IPS-NIHi11 (cell line): ENCODE results near the gene PRCC.

Source experiments
- DNase-seq: peaks from one replicate; pipeline ENCODE4 v3.0.0; 2012; ENCODE audit warnings: mixed read lengths, low spot score

PRCC gene

GRCh38 chr1:156767101-156767878 is at the start of gene PRCC:
TSS of gene PRCC (plus strand) at chr1:156767535. CDS start at chr1:156767772, 237 bp downstream.
- DNase-seq = peak; percentile 87

- DNase-seq = no peak
Observed at GRCh38 chr1:156721131-156721530, 46.2 kb upstream of the PRCC start.

GRCh38 chr1:156721535-156721934 is 45.8 kb upstream of the PRCC start:
- no peak for DNase-seq

DNA sequence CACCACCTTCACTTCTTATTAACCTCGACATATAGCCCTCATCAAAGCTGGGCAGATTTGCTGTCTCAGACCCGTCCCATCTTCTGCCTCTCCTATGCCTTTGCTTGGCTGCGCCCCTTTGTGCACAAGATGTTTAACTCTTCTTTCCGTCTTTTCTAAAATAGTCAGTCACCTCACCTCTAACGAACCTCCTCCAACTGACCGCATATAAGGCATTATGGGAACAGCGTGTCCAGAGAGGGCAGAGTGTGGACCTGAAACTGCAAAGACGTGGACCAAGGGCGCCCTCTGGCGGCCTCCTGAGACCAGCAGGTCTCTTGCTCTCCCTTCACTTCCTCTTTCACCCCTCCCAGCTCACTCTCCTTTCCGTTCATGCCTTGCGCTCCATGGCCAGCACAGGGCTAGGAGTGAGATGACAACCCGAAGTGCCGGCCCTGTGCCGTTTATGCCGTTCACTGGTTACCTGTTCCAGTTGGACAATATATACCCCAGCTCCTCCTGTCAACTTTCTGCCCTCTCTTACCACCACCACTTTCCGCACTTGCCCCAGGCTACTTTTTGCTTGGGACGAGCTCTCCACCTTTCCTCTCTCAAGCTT is 41.6 kb upstream of the PRCC start:
- peak; percentile 85 for DNase-seq

DNA sequence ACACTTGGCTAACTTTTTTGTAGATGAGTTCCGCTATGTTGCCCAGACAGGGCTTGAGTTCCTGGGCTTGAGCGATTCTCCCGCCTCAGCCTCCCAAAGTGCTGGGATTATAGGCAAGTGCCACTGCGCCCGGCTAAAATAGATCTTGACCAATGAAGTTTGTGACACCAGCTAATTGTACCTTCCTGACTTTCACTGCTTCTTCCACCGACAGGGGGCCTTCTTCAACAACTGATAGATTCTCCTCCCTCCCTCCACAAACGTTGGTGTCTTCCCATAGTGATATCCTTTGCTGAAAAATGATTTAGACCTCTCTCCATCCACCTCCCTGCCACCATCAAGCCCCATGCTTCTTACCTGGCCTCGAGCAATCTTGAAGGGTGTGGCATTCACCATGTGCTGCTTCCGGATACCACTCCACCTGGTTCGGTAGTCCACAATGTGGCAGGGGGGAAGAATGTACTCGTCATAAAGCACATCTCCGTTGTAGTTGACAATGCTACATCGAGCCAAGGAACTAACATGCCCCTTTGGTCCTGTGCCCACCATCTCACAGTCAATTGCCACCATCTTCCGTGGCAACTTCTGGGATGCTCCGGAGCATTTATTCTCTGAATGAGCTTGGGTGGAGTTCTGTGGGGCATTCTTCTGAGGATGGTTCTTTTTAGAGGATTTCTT is 40.6 kb upstream of the PRCC start:
- no peak for DNase-seq

DNA sequence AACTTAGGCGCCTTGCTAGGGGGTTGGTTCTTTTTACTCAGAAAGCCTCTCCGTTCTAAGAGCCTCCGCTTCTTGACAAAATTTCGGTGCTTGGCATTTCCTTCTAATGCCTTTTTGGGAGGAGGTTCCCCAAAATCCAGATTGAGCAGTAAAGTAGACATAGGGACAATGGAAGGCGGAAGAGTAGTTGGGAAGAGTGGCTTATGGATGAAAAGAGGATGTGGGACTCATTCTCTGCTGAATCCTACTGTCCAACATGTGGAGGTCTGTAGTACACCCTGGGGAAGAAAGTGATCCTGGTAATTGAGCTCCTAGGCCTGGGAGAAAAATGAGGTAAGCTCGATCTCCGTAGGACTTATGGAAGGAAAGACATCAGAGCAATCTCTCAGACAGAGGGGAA is 39.8 kb upstream of the PRCC start:
- no peak for DNase-seq

DNA sequence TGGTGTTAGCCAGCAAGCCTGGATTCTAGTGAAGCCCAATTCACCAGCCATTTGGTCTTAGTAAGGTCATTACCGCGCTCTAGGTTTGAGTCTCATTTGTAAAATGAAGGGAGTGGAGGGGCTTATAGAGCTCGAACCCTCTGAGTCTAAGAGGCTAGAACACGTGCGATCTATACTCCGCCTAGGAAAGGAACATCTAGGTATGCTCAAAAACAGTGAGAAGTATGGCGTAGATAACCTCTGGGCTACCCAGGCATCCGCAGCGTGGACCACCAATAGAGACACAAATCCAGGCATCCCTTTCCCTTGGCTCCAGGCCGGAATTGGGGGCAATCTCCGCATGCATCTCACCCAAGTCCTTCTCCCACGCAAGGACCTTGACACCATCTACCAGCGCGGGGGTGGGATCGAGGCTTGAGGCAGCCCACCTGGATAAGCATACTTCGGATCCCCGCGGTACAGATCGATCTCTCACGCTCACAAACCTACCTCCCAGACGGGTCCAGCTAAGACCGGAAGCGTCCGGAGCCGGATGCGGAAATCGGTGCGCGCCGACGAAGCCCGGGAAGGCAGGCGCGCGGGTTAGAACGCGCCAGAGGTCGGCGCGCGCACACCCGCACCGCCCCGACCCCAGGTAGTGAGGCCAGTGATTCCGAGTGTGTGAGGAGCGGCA is 39.3 kb upstream of the PRCC start, which contains the start of gene METTL25B:
Gene METTL25B, plus strand, starts transcription at position 544 of the 673 bp plus-strand sequence. CDS start 636 bp downstream, outside the sequence.
- peak; percentile 82 for DNase-seq

GRCh38 chr1:156728599-156729462 is 38.5 kb upstream of the PRCC start, which contains the start of gene ISG20L2:
TSS of gene ISG20L2 (minus strand) at chr1:156728766. CDS start at chr1:156727652, 1,114 bp downstream.
- DNase-seq = peak; percentile 92

DNA sequence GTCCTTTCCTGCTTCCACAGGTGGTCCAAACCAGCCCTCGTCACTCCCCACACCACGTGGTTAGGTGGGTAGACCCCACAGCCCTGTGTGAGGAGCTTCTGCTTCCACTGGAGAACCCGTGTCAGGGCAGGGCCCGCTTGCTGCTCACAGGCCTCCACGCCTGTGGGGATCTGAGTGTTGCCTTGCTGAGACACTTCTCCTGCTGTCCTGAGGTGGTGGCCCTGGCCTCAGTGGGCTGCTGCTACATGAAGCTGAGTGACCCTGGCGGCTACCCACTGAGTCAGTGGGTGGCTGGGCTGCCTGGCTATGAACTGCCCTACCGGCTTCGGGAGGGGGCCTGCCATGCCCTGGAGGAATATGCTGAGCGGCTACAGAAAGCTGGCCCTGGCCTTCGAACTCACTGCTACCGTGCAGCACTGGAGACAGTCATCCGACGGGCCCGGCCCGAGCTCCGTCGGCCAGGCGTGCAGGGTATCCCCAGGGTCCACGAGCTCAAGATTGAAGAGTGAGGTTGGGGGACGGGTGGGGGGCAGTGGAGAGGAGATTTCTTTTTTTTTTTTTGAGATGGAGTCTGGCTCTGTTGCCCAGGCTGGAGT is 33.2 kb upstream of the PRCC start:
- DNase-seq = no peak

GRCh38 chr1:156738407-156738806 is 28.9 kb upstream of the PRCC start:
- no peak for DNase-seq

DNA sequence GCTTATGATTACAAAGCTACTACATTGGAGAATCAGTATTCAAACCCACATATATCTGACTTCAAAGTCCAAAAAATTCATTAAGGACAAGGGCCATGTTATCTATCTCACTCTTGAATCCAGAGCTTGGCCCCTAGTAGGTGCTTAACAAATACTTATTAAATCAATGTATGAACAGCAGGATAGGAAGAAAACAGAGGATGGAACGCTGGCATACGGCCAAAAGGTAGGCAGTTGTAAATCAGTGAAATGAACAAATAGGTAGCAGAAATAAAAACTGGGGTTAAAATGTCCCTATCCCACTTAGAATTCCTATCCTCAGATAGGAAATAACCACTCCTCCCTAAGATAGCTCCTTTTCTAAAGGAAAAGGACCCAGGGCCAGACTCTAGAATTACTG is 28.4 kb upstream of the PRCC start:
- no peak for DNase-seq

DNA sequence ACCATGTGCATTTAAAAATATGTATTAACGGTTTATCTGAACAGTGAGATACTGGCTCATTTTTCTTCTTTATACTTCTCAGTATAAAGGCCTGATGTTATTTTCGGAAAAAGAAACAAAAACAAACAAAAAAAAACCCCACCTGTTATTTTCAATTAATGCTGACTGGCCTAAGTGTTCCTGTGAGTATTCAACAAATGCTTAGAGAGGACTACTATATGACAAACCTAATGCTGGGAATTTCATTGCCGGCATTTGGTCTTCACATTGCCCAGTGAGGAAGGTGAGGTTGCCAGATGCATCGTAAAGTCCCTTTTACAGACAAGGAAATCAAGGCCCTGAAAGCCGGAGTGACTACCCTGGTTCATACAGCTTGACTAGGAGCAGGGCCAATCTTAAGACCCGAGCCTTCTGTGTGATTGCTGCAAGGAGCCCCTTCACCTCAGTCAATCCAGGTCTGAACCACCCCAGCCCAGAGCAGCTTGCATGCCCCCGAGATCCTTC is 27.0 kb upstream of the PRCC start:
- no peak for DNase-seq

GRCh38 chr1:156740741-156741480 is 26.4 kb upstream of the PRCC start, which contains the start of gene MRPL24:
TSS of gene MRPL24 (minus strand) at chr1:156741088. CDS start at chr1:156738704, 2,384 bp downstream.
- DNase-seq = peak; percentile 86

- DNase-seq = no peak
Observed at GRCh38 chr1:156741481-156741983, 25.8 kb upstream of the PRCC start.

GRCh38 chr1:156742017-156742416 is 25.3 kb upstream of the PRCC start:
- DNase-seq = no peak

DNA sequence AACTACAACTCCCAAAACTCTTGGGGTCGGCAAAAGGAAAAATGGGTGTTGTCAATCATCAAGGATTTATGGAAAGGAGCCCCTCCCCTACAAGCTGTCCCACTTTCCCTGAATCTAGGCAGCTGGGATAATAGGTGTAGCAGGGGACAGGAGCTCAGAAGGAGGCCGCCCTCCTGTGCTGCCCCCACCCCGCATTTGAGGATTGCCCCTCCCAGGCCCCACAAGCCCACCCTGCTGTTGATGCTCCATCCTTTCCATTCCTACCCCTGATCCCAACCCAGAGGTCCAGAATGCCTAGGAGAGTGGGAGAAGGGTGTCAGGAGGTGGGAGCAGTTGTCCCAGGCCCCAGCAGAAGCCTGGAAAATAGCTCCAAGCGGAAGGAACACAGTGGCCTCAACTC is 24.5 kb upstream of the PRCC start:
- no peak for DNase-seq

DNA sequence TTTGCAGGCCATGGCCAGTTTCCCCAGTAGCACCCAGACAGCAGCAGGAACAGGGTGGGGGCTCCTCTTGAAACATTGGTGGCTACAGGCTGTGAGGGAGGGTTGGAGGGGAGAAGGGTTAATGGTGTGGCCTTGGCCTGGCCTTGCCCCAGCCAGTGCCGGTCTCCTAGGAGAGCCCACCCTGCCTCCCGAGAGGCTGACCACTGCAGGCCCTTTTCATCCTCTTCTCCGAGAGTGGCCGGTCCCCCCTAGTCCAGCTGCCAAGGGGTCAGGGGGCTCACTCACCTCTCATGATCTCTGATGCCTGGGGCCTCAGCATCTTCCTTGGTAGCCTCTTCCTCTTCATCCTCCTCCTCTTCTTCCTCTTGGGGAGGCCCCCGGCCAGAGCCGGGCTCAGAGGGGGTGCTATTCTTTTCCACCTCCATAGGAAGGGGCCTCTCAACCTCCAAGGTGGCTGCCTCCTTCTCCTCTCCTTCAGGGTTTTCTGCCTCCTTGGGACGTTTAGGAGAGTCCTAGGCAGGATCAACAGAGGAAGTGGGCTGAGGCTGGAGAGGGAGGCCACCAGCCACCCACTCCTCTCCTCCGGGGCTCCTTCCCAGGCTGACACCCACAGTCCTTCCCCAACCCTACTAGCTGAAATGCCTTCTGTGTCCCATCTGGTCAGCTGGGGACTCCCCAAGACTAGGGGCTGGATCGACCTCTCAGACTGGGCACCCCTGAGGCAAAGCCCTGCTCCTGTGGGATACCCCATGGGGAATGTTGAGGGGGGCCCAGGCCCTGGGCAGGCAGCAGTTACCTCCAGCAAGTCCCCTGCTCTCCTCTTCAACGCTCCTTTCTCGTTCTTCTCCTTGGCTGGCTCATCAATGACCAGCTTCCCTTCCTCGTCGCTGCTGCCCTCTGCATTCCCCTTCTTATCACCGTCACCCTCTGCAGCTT is 23.7 kb upstream of the PRCC start:
- no peak for DNase-seq

- DNase-seq = no peak
Observed at GRCh38 chr1:156744344-156744743, 23.0 kb upstream of the PRCC start.
